Stimulated activated memory B cell treated with anti-CD40 and anti-IgM and Interleukin-4, amounts not matched to agents 10 μg/mL and 1 μg/mL and 100 μg/mL, for 72 hours (primary cell): Measurements from ENCODE around the gene ARMC3.
"Not testable (repeated sequence)": the region's sequence is repeated elsewhere in the genome, so short reads cannot be mapped to it uniquely, and the experiment has no call there.

Experiments
- ATAC-seq: fragments of 150-1000 bp; cut with Tn5 transposase; 2 replicates; pipeline ENCODE4 v1.10.0; 2021
- H3K27ac Mint-ChIP-seq: one replicate; pipeline ENCODE4 v1.8.0; 2022; ENCODE audit warnings: mild to moderate bottlenecking, mixed read lengths
- H3K27me3 Mint-ChIP-seq: one replicate; pipeline ENCODE4 v1.8.0; 2022; ENCODE audit warnings: mixed read lengths
- H3K36me3 Mint-ChIP-seq: one replicate; pipeline ENCODE4 v1.8.0; 2022; ENCODE audit warnings: mixed read lengths
- H3K4me1 Mint-ChIP-seq: one replicate; pipeline ENCODE4 v1.8.0; 2022; ENCODE audit warnings: mixed read lengths
- H3K4me3 Mint-ChIP-seq: one replicate; pipeline ENCODE4 v1.8.0; 2022; ENCODE audit warnings: mild to moderate bottlenecking, moderate library complexity, mixed read lengths
- H3K9me3 Mint-ChIP-seq: one replicate; pipeline ENCODE4 v1.8.0; 2022; ENCODE audit warnings: mixed read lengths

The ARMC3 gene

GRCh38 chr10:22927661-22928403, at the start of gene ARMC3:
Gene ARMC3 (plus strand): TSS chr10:22928053. CDS start chr10:22931997, 3,944 bp downstream.
- Mint-ChIP-seq H3K36me3 (no peaks in the 10 kb centered on the region), H3K4me3 (no peak within 1 kb of the TSS), H3K27ac (no peak within 1 kb of the TSS), H3K27me3 (peaks cover 10% of the 10 kb centered on the region), H3K9me3 (peaks cover 3% of the 10 kb centered on the region), H3K4me1 (peaks cover 7% of the 10 kb centered on the region)
- ATAC-seq: peak; percentile 75

- Mint-ChIP-seq H3K27ac (no peak overlapping the region), H3K27me3 (no peaks in the 10 kb centered on the region), H3K36me3 (no peaks in the 10 kb centered on the region), H3K4me3 (no peak overlapping the region), H3K4me1 (no peaks in the 10 kb centered on the region), H3K9me3 (peaks cover 26% of the 10 kb centered on the region)
- ATAC-seq: no peak
Measured at GRCh38 chr10:22891797-22892196, 36.1 kb upstream of the ARMC3 start.

GRCh38 chr10:22893781-22894180, 34.1 kb upstream of the ARMC3 start:
- Mint-ChIP-seq H3K27ac (no peak overlapping the region), H3K27me3 (no peaks in the 10 kb centered on the region), H3K9me3 (peaks cover 13% of the 10 kb centered on the region), H3K4me3 (no peak overlapping the region), H3K4me1 (no peaks in the 10 kb centered on the region), H3K36me3 (no peaks in the 10 kb centered on the region)
- no peak for ATAC-seq

GRCh38 chr10:22894714-22895113, 33.1 kb upstream of the ARMC3 start:
- Mint-ChIP-seq H3K9me3 (peaks cover 13% of the 10 kb centered on the region), H3K27me3 (no peaks in the 10 kb centered on the region), H3K36me3 (no peaks in the 10 kb centered on the region), H3K27ac (no peak overlapping the region), H3K4me1 (no peaks in the 10 kb centered on the region), H3K4me3 (no peak overlapping the region)
- no peak for ATAC-seq

GRCh38 chr10:22895252-22895651, 32.6 kb upstream of the ARMC3 start:
- ATAC-seq: no peak
- Mint-ChIP-seq H3K27ac (no peak overlapping the region), H3K4me1 (no peaks in the 10 kb centered on the region), H3K9me3 (peaks cover 13% of the 10 kb centered on the region), H3K4me3 (no peak overlapping the region), H3K27me3 (no peaks in the 10 kb centered on the region), H3K36me3 (no peaks in the 10 kb centered on the region)

GRCh38 chr10:22897371-22897770, 30.5 kb upstream of the ARMC3 start:
- Mint-ChIP-seq H3K27ac (no peak overlapping the region), H3K36me3 (no peaks in the 10 kb centered on the region), H3K4me3 (no peak overlapping the region), H3K4me1 (no peaks in the 10 kb centered on the region), H3K9me3 (peaks cover 7% of the 10 kb centered on the region), H3K27me3 (no peaks in the 10 kb centered on the region)
- no peak for ATAC-seq

- Mint-ChIP-seq H3K4me3 (no peak overlapping the region), H3K27ac (no peak overlapping the region)
- no peak for ATAC-seq
Measured at GRCh38 chr10:22899307-22899706, 28.5 kb upstream of the ARMC3 start.

GRCh38 chr10:22899775-22900174, 28.1 kb upstream of the ARMC3 start:
- no peaks in the 10 kb centered on the region for H3K36me3 Mint-ChIP-seq
- no peak for ATAC-seq
- no peaks in the 10 kb centered on the region for H3K27me3 Mint-ChIP-seq
- H3K9me3 Mint-ChIP-seq: peaks cover 3% of the 10 kb centered on the region
- H3K4me3 Mint-ChIP-seq: no peak overlapping the region
- no peaks in the 10 kb centered on the region for H3K4me1 Mint-ChIP-seq
- no peak overlapping the region for H3K27ac Mint-ChIP-seq

More at GRCh38 chr10:22899307-22899706, 28.5 kb upstream of the ARMC3 start:
- Mint-ChIP-seq H3K27me3 (no peaks in the 10 kb centered on the region), H3K9me3 (peaks cover 3% of the 10 kb centered on the region), H3K36me3 (no peaks in the 10 kb centered on the region), H3K4me1 (no peaks in the 10 kb centered on the region)

- Mint-ChIP-seq H3K27ac (no peak overlapping the region), H3K27me3 (no peaks in the 10 kb centered on the region), H3K36me3 (no peaks in the 10 kb centered on the region), H3K4me3 (no peak overlapping the region), H3K4me1 (no peaks in the 10 kb centered on the region), H3K9me3 (peaks cover 3% of the 10 kb centered on the region)
- ATAC-seq: no peak
Measured at GRCh38 chr10:22900841-22901601, 26.8 kb upstream of the ARMC3 start.

GRCh38 chr10:22902147-22902546, 25.7 kb upstream of the ARMC3 start:
- H3K9me3 Mint-ChIP-seq, H3K4me1 Mint-ChIP-seq, ATAC-seq, H3K4me3 Mint-ChIP-seq, H3K36me3 Mint-ChIP-seq, H3K27ac Mint-ChIP-seq, H3K27me3 Mint-ChIP-seq: not testable (repeated sequence)

- Mint-ChIP-seq H3K9me3 (peaks cover 12% of the 10 kb centered on the region), H3K36me3 (peaks cover 5% of the 10 kb centered on the region), H3K27me3 (no peaks in the 10 kb centered on the region), H3K27ac (no peak overlapping the region), H3K4me1 (no peaks in the 10 kb centered on the region), H3K4me3 (no peak overlapping the region)
- no peak for ATAC-seq
Measured at GRCh38 chr10:22903694-22904093, 24.2 kb upstream of the ARMC3 start.

- Mint-ChIP-seq H3K4me3 (no peak overlapping the region), H3K27me3 (no peaks in the 10 kb centered on the region), H3K36me3 (peaks cover 12% of the 10 kb centered on the region), H3K27ac (no peak overlapping the region), H3K9me3 (peaks cover 24% of the 10 kb centered on the region), H3K4me1 (no peaks in the 10 kb centered on the region)
- ATAC-seq: no peak
Measured at GRCh38 chr10:22906767-22907166, 21.1 kb upstream of the ARMC3 start.

- Mint-ChIP-seq H3K9me3 (peaks cover 21% of the 10 kb centered on the region), H3K27ac (no peak overlapping the region), H3K4me3 (no peak overlapping the region), H3K4me1 (no peaks in the 10 kb centered on the region), H3K27me3 (no peaks in the 10 kb centered on the region), H3K36me3 (peaks cover 12% of the 10 kb centered on the region)
- no peak for ATAC-seq
Measured at GRCh38 chr10:22908837-22909236, 19.0 kb upstream of the ARMC3 start.

- not testable (repeated sequence) for H3K4me1 Mint-ChIP-seq, H3K27me3 Mint-ChIP-seq, ATAC-seq, H3K27ac Mint-ChIP-seq, H3K4me3 Mint-ChIP-seq
- Mint-ChIP-seq H3K36me3 (peaks cover 12% of the 10 kb centered on the region), H3K9me3 (peaks cover 21% of the 10 kb centered on the region)
Measured at GRCh38 chr10:22909673-22910072, 18.2 kb upstream of the ARMC3 start.

GRCh38 chr10:22911067-22911466, 16.8 kb upstream of the ARMC3 start:
- Mint-ChIP-seq H3K27me3 (no peaks in the 10 kb centered on the region), H3K4me1 (no peaks in the 10 kb centered on the region), H3K27ac (no peak overlapping the region), H3K36me3 (peaks cover 12% of the 10 kb centered on the region), H3K9me3 (peaks cover 21% of the 10 kb centered on the region), H3K4me3 (no peak overlapping the region)
- ATAC-seq: no peak
